ENCODE results near the gene POTEM. TPM values are rescaled to one million over a fixed set of nuclear protein-coding genes. Genes with fewer than 3 reads are reported as not detected.
"Not testable (repeated sequence)": the region's sequence is repeated elsewhere in the genome, so short reads cannot be mapped to it uniquely, and the experiment has no call there.

Gene POTEM
- not detected for total RNA-seq (2013)
- polyA plus RNA-seq (not detected), polyA minus RNA-seq (not detected in 2 replicates), total RNA-seq (0 to 0.35 (median 0) reads per million in 11 experiments)

- H3K27ac Mint-ChIP-seq; H3K4me3 Mint-ChIP-seq; DNase-seq; H3K4me2 ChIP-seq (replicated peaks; ENCODE audit: extremely low read depth, low read length, poor library complexity, severe bottlenecking); H4K20me1 ChIP-seq (ENCODE audit: insufficient read depth, low read length); H3K9me3 ChIP-seq (replicated peaks in 1 of 2; ENCODE audit: control insufficient read depth in 1 of 2, insufficient read depth in 1 of 2, low read length in 2 of 2); intact Hi-C loops (cut with micrococcal nuclease); H3K9me3 Mint-ChIP-seq; H3K27me3 Mint-ChIP-seq (ENCODE audit: low read depth in 3 of 3); H3K4me1 Mint-ChIP-seq; H3K27me3 ChIP-seq (ENCODE audit: control insufficient read depth in 2 of 2, insufficient read depth in 2 of 2, low read length in 2 of 2); H3K4me3 ChIP-seq (replicated peaks in 1 of 3; ENCODE audit: low read depth in 2 of 3, low read length in 3 of 3); H3K36me3 ChIP-seq (replicated peaks in 1 of 2; ENCODE audit: control insufficient read depth in 1 of 2, insufficient read depth in 2 of 2, low read length in 2 of 2); H3K36me3 Mint-ChIP-seq; H3K4me1 ChIP-seq (ENCODE audit: control insufficient read depth in 1 of 2, insufficient read depth in 2 of 2, low read length in 2 of 2); H3K27ac ChIP-seq (ENCODE audit: low read depth in 1 of 2, low read length in 2 of 2); H3K79me2 ChIP-seq (ENCODE audit: insufficient read depth, low read length); H3K9ac ChIP-seq (ENCODE audit: insufficient read depth, low read length, poor library complexity, severe bottlenecking); H2AFZ ChIP-seq (ENCODE audit: insufficient read depth, low read depth, low read length, poor library complexity, severe bottlenecking): not testable (repeated sequence)
- no CpG with 5 or more reads among the region's 13 CpGs for WGBS (ENCODE audit: insufficient coverage)
Measured at GRCh38 chr14:18967134-18967533, at the start of gene POTEM. POTEM (plus strand) TSS chr14:18967434; CDS start chr14:18967486, 52 bp downstream.

- H3K4me3 ChIP-seq (replicated peaks in 1 of 3; ENCODE audit: low read depth in 2 of 3, low read length in 3 of 3); H3K9me3 Mint-ChIP-seq; DNase-seq; H3K27me3 Mint-ChIP-seq (ENCODE audit: low read depth in 3 of 3); H3K4me1 ChIP-seq (ENCODE audit: control insufficient read depth in 1 of 2, insufficient read depth in 2 of 2, low read length in 2 of 2); H3K4me2 ChIP-seq (replicated peaks; ENCODE audit: extremely low read depth, low read length, poor library complexity, severe bottlenecking); H3K36me3 ChIP-seq (replicated peaks in 1 of 2; ENCODE audit: control insufficient read depth in 1 of 2, insufficient read depth in 2 of 2, low read length in 2 of 2); H3K27me3 ChIP-seq (ENCODE audit: control insufficient read depth in 2 of 2, insufficient read depth in 2 of 2, low read length in 2 of 2); H3K36me3 Mint-ChIP-seq; H3K79me2 ChIP-seq (ENCODE audit: insufficient read depth, low read length); intact Hi-C loops (cut with micrococcal nuclease); H3K4me3 Mint-ChIP-seq; H3K9me3 ChIP-seq (replicated peaks in 1 of 2; ENCODE audit: control insufficient read depth in 1 of 2, insufficient read depth in 1 of 2, low read length in 2 of 2); H2AFZ ChIP-seq (ENCODE audit: insufficient read depth, low read depth, low read length, poor library complexity, severe bottlenecking); H3K4me1 Mint-ChIP-seq; H3K27ac ChIP-seq (ENCODE audit: low read depth in 1 of 2, low read length in 2 of 2); H4K20me1 ChIP-seq (ENCODE audit: insufficient read depth, low read length); H3K27ac Mint-ChIP-seq; H3K9ac ChIP-seq (ENCODE audit: insufficient read depth, low read length, poor library complexity, severe bottlenecking): not testable (repeated sequence)
- no CpG with 5 or more reads among the region's 8 CpGs for WGBS (ENCODE audit: insufficient coverage)
Measured at GRCh38 chr14:18918345-18918744, 48.9 kb upstream of the POTEM start.

GRCh38 chr14:18920052-18920451 lies 47.2 kb upstream of the POTEM start:
- H3K27me3 ChIP-seq (ENCODE audit: control insufficient read depth in 2 of 2, insufficient read depth in 2 of 2, low read length in 2 of 2); intact Hi-C loops (cut with micrococcal nuclease); H3K36me3 Mint-ChIP-seq; H3K27ac Mint-ChIP-seq; H3K9ac ChIP-seq (ENCODE audit: insufficient read depth, low read length, poor library complexity, severe bottlenecking); H3K27me3 Mint-ChIP-seq (ENCODE audit: low read depth in 3 of 3); H3K9me3 Mint-ChIP-seq; DNase-seq; H3K4me3 ChIP-seq (replicated peaks in 1 of 3; ENCODE audit: low read depth in 2 of 3, low read length in 3 of 3); H3K79me2 ChIP-seq (ENCODE audit: insufficient read depth, low read length); H3K4me3 Mint-ChIP-seq; H3K4me1 Mint-ChIP-seq; H2AFZ ChIP-seq (ENCODE audit: insufficient read depth, low read depth, low read length, poor library complexity, severe bottlenecking); H3K27ac ChIP-seq (ENCODE audit: low read depth in 1 of 2, low read length in 2 of 2); H3K9me3 ChIP-seq (replicated peaks in 1 of 2; ENCODE audit: control insufficient read depth in 1 of 2, insufficient read depth in 1 of 2, low read length in 2 of 2); H4K20me1 ChIP-seq (ENCODE audit: insufficient read depth, low read length); H3K4me1 ChIP-seq (ENCODE audit: control insufficient read depth in 1 of 2, insufficient read depth in 2 of 2, low read length in 2 of 2); H3K4me2 ChIP-seq (replicated peaks; ENCODE audit: extremely low read depth, low read length, poor library complexity, severe bottlenecking); H3K36me3 ChIP-seq (replicated peaks in 1 of 2; ENCODE audit: control insufficient read depth in 1 of 2, insufficient read depth in 2 of 2, low read length in 2 of 2): not testable (repeated sequence)
- WGBS (ENCODE audit: insufficient coverage): no CpG with 5 or more reads among the region's 19 CpGs

- H3K27me3 ChIP-seq (ENCODE audit: control insufficient read depth in 2 of 2, insufficient read depth in 2 of 2, low read length in 2 of 2); H2AFZ ChIP-seq (ENCODE audit: insufficient read depth, low read depth, low read length, poor library complexity, severe bottlenecking); intact Hi-C loops (cut with micrococcal nuclease); H3K9ac ChIP-seq (ENCODE audit: insufficient read depth, low read length, poor library complexity, severe bottlenecking); H3K4me2 ChIP-seq (replicated peaks; ENCODE audit: extremely low read depth, low read length, poor library complexity, severe bottlenecking); H3K36me3 Mint-ChIP-seq; DNase-seq; H3K27ac Mint-ChIP-seq; H3K4me3 Mint-ChIP-seq; H4K20me1 ChIP-seq (ENCODE audit: insufficient read depth, low read length); H3K27ac ChIP-seq (ENCODE audit: low read depth in 1 of 2, low read length in 2 of 2); H3K27me3 Mint-ChIP-seq (ENCODE audit: low read depth in 3 of 3); H3K4me1 ChIP-seq (ENCODE audit: control insufficient read depth in 1 of 2, insufficient read depth in 2 of 2, low read length in 2 of 2); H3K36me3 ChIP-seq (replicated peaks in 1 of 2; ENCODE audit: control insufficient read depth in 1 of 2, insufficient read depth in 2 of 2, low read length in 2 of 2); H3K9me3 ChIP-seq (replicated peaks in 1 of 2; ENCODE audit: control insufficient read depth in 1 of 2, insufficient read depth in 1 of 2, low read length in 2 of 2); H3K4me1 Mint-ChIP-seq; H3K79me2 ChIP-seq (ENCODE audit: insufficient read depth, low read length); H3K9me3 Mint-ChIP-seq; H3K4me3 ChIP-seq (replicated peaks in 1 of 3; ENCODE audit: low read depth in 2 of 3, low read length in 3 of 3): not testable (repeated sequence)
- no CpG with 5 or more reads among the region's 5 CpGs for WGBS (ENCODE audit: insufficient coverage)
Measured at GRCh38 chr14:18921055-18921701, 46.1 kb upstream of the POTEM start.

Measured in CD14-positive monocyte (primary cell).